PC-9 (cell line): ENCODE results near the gene LSM4.

Source experiments
- EZH2 ChIP-seq: fragments of 200-600 bp; sonication (generic); IDR thresholded peaks from 2 replicates; pipeline ENCODE4 v1.8.0; 2017; ENCODE audit warnings: antibody characterized with exemption, low read depth
- TF ChIP-seq, protein P1 (sequence below): fragments of 200-600 bp; sonication (generic); conservative IDR thresholded peaks from 2 replicates; pipeline ENCODE4 v1.6.1; 2017; ENCODE audit warnings: mixed run types, antibody characterized with exemption, mild to moderate bottlenecking, moderate library complexity

DNA sequence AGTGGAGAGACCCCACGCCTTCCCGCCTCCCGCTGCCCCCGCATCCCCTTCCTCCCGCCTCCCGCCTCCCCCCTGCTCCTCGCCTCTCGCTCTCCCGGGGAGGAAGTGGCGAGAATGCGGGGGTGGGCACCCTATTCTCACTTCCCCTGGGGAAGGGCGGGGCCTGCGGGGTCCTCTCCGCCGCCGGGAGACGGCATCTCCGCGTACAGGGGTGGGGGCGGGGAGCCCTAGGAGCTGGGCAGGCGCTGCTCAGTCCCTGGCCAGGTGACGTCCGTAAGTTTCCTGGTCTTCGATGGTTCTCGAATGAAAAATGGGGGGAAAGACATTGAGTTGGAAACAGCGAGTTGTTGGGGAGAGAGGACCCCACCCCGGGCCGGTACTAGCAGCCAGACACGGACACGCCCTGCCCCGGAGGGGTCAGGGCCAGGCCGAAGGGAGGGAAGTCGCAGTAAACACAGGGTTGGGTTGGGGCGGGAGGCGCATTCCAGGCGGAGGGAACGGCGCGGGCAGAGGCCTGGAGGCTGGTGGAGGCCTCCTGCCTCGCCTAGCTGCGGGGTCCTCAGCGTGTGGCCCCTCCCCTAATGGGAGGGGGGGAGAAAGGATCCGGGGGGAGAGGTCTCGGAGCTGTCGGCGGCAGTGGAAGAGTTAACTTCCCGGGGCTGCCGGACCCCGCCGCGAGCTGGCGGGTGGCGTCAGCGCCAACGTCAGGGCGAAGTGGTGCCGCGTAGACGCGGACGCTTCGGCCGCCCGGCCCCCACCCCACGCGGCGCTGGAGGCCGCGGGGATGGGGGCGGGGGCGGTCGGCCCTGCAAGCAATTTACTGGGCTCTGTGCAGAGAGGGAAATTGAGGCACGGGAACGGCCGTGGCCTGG, 31.1 kb downstream of the LSM4 start:
- TF ChIP-seq, protein P1, sequence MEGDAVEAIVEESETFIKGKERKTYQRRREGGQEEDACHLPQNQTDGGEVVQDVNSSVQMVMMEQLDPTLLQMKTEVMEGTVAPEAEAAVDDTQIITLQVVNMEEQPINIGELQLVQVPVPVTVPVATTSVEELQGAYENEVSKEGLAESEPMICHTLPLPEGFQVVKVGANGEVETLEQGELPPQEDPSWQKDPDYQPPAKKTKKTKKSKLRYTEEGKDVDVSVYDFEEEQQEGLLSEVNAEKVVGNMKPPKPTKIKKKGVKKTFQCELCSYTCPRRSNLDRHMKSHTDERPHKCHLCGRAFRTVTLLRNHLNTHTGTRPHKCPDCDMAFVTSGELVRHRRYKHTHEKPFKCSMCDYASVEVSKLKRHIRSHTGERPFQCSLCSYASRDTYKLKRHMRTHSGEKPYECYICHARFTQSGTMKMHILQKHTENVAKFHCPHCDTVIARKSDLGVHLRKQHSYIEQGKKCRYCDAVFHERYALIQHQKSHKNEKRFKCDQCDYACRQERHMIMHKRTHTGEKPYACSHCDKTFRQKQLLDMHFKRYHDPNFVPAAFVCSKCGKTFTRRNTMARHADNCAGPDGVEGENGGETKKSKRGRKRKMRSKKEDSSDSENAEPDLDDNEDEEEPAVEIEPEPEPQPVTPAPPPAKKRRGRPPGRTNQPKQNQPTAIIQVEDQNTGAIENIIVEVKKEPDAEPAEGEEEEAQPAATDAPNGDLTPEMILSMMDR = no peak
- no peak for TF ChIP-seq EZH2
